ENCODE results near the gene MXRA8. TPM values are rescaled to one million over a fixed set of nuclear protein-coding genes. Genes with fewer than 3 reads are reported as not detected.

MXRA8 gene
- total and polyA plus RNA-seq, 9 of the 15 experiments (the other 6 are each of a cell fraction or from before 2014, with no cell fraction given), result 0.66 to 11.3 (median 6.3) TPM

- TF ChIP-seq POLR2AphosphoS5 (IDR thresholded peaks at IDR 0.05; ENCODE audit: control insufficient read depth, insufficient read depth, low read depth, low read length), result peak; percentile 76
- TF ChIP-seq GABPA (tag; conservative IDR thresholded peaks at IDR 0.05; ENCODE audit: low read depth), result peak; percentile 99
- peak; percentile 99 for TF ChIP-seq CREB3L1 (IDR thresholded peaks at IDR 0.05; ENCODE audit: borderline replicate concordance, low read depth)
- TF ChIP-seq SIRT6 (IDR thresholded peaks at IDR 0.05; ENCODE audit: low read depth, low read length), result peak; percentile 16
- TF ChIP-seq SP2 (IDR thresholded peaks at IDR 0.05; ENCODE audit: extremely low read depth, low read depth, low read length, poor library complexity, severe bottlenecking), result no peak
- peak; percentile 90 for TF ChIP-seq ZNF197 (CRISPR knock-in tag; IDR thresholded peaks at IDR 0.05; ENCODE audit: low read depth)
- TF ChIP-seq GATAD2A (IDR thresholded peaks at IDR 0.05), result peak; percentile 93
- TF ChIP-seq, protein P1, sequence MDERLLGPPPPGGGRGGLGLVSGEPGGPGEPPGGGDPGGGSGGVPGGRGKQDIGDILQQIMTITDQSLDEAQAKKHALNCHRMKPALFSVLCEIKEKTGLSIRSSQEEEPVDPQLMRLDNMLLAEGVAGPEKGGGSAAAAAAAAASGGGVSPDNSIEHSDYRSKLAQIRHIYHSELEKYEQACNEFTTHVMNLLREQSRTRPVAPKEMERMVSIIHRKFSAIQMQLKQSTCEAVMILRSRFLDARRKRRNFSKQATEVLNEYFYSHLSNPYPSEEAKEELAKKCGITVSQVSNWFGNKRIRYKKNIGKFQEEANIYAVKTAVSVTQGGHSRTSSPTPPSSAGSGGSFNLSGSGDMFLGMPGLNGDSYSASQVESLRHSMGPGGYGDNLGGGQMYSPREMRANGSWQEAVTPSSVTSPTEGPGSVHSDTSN (CRISPR knock-in tag; IDR thresholded peaks at IDR 0.05; ENCODE audit: low read depth), result no peak
- TF ChIP-seq, protein P1 (tag; conservative IDR thresholded peaks at IDR 0.05; ENCODE audit: low read depth), result no peak
- TF ChIP-seq, protein P2, sequence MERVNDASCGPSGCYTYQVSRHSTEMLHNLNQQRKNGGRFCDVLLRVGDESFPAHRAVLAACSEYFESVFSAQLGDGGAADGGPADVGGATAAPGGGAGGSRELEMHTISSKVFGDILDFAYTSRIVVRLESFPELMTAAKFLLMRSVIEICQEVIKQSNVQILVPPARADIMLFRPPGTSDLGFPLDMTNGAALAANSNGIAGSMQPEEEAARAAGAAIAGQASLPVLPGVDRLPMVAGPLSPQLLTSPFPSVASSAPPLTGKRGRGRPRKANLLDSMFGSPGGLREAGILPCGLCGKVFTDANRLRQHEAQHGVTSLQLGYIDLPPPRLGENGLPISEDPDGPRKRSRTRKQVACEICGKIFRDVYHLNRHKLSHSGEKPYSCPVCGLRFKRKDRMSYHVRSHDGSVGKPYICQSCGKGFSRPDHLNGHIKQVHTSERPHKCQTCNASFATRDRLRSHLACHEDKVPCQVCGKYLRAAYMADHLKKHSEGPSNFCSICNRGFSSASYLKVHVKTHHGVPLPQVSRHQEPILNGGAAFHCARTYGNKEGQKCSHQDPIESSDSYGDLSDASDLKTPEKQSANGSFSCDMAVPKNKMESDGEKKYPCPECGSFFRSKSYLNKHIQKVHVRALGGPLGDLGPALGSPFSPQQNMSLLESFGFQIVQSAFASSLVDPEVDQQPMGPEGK (CRISPR knock-in tag; IDR thresholded peaks at IDR 0.05; ENCODE audit: borderline replicate concordance), result no peak
- no peak for TF ChIP-seq MEIS2 (IDR thresholded peaks at IDR 0.05; ENCODE audit: partially characterized antibody)
- TF ChIP-seq SREBF2 (CRISPR knock-in tag; IDR thresholded peaks at IDR 0.05), result no peak
- TF ChIP-seq, protein P3, sequence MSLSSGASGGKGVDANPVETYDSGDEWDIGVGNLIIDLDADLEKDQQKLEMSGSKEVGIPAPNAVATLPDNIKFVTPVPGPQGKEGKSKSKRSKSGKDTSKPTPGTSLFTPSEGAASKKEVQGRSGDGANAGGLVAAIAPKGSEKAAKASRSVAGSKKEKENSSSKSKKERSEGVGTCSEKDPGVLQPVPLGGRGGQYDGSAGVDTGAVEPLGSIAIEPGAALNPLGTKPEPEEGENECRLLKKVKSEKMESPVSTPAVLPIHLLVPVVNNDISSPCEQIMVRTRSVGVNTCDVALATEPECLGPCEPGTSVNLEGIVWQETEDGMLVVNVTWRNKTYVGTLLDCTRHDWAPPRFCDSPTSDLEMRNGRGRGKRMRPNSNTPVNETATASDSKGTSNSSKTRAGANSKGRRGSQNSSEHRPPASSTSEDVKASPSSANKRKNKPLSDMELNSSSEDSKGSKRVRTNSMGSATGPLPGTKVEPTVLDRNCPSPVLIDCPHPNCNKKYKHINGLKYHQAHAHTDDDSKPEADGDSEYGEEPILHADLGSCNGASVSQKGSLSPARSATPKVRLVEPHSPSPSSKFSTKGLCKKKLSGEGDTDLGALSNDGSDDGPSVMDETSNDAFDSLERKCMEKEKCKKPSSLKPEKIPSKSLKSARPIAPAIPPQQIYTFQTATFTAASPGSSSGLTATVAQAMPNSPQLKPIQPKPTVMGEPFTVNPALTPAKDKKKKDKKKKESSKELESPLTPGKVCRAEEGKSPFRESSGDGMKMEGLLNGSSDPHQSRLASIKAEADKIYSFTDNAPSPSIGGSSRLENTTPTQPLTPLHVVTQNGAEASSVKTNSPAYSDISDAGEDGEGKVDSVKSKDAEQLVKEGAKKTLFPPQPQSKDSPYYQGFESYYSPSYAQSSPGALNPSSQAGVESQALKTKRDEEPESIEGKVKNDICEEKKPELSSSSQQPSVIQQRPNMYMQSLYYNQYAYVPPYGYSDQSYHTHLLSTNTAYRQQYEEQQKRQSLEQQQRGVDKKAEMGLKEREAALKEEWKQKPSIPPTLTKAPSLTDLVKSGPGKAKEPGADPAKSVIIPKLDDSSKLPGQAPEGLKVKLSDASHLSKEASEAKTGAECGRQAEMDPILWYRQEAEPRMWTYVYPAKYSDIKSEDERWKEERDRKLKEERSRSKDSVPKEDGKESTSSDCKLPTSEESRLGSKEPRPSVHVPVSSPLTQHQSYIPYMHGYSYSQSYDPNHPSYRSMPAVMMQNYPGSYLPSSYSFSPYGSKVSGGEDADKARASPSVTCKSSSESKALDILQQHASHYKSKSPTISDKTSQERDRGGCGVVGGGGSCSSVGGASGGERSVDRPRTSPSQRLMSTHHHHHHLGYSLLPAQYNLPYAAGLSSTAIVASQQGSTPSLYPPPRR (CRISPR knock-in tag; IDR thresholded peaks at IDR 0.05; ENCODE audit: borderline replicate concordance), result peak; percentile 90
Observed at GRCh38 chr1:1374929-1375662, 16.7 kb upstream of the MXRA8 start, which contains the start of gene AURKAIP1 (continued).
